ENCODE measurements around the gene ALDH1A2.

ALDH1A2 gene

DNA sequence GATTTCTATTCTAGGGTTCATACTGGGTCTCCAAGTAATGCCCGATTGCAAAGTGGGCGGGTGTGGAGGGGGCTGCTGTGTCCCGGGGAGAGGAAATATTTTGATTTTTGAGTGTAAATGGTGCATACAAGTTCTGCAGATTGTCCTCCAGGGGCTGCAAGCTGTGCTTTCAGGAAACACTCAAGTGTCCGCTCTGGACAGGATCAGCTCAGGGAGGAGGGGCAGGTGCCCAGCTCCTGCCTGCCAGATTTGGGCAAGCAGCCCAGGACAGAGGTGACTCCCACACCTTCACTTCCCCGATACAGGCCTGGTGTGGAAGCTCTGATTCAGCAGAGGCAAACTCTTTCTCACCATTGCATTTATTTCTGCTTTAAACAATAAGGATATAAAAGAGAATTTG lies 142.7 kb downstream of the ALDH1A2 start:
- Histone ChIP-seq H3K9me3 (ENCODE audit: control insufficient read depth, low read length) (no peaks in the 10 kb centered on the region), H3K9ac (ENCODE audit: low read length) (no peak overlapping the region), H3K4me1 (ENCODE audit: control insufficient read depth, insufficient read depth, low read length) (peaks cover 31% of the 10 kb centered on the region), H3K27me3 (ENCODE audit: control insufficient read depth, insufficient read depth, low read length) (no peaks in the 10 kb centered on the region), H3K4me3 (ENCODE audit: low read length) (no peak overlapping the region), H3K36me3 (ENCODE audit: control insufficient read depth, insufficient read depth, low read length) (no peaks in the 10 kb centered on the region)

DNA sequence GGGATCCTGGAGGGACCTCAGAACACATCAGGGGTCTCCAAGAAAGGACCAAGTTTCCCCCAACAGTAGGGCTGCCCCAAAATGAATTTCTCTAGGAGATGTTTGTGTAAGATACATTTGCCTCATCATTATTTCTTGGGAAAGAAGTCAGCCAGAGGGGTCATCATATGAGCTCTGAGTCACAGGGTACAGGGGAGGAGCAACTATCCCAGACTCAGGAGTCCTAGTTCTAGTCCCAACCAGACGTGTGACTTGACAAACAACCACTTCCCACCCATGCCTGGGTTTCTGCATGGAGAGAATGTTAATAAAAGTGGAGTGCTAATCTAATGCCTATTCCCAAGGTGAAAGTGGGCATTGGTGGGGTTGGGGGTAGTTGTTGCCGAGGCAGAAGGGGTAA lies 144.1 kb downstream of the ALDH1A2 start:
- H3K4me3 ChIP-seq (ENCODE audit: low read length), result no peak overlapping the region
- no peaks in the 10 kb centered on the region for H3K27me3 ChIP-seq (ENCODE audit: control insufficient read depth, insufficient read depth, low read length)
- H3K36me3 ChIP-seq (ENCODE audit: control insufficient read depth, insufficient read depth, low read length), result no peaks in the 10 kb centered on the region
- no peak overlapping the region for H3K9ac ChIP-seq (ENCODE audit: low read length)
- no peaks in the 10 kb centered on the region for H3K9me3 ChIP-seq (ENCODE audit: control insufficient read depth, low read length)
- H3K4me1 ChIP-seq (ENCODE audit: control insufficient read depth, insufficient read depth, low read length), result peaks cover 31% of the 10 kb centered on the region

DNA sequence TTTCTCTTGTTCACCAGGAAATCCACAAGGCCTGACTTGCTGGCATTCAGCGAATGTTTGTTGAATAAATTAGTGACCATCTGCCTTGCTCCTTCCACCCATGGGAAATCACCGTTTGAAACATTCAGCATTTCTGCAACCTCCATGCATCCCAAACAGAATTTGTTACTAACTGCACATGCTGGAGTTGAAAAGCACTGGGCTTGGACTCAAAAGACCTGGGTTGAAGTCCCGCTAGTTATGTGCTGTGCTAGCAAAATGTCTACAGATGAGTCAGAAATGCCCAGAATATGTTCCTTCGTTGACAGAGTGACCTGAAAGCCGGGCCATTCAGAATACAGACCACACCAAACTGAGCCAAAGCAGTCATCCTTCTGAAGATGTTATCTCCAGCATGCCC lies 144.6 kb downstream of the ALDH1A2 start:
- no peak overlapping the region for H3K4me3 ChIP-seq (ENCODE audit: low read length)
- no peak overlapping the region for H3K9ac ChIP-seq (ENCODE audit: low read length)
- H3K27me3 ChIP-seq (ENCODE audit: control insufficient read depth, insufficient read depth, low read length), result no peaks in the 10 kb centered on the region

DNA sequence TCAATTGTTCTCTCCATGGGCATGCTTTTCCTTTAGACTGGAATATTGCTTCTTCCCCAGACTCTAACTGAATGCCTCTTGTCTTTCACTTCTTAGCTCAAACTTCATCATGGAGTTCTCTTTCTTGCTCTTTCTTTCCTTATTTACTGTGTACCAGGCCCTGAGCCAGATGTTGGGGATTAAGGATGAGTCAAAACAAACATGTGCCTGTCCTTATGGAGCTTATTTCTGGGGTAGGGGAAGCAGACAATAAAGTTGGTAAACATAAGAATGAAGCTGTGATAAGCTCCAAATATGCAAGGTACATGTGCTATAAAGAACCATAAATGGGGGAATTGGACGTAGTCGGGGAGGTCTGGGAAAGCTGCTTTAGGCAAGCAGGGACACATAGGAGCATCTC lies 145.8 kb downstream of the ALDH1A2 start:
- no peak overlapping the region for H3K9ac ChIP-seq (ENCODE audit: low read length)
- no peaks in the 10 kb centered on the region for H3K36me3 ChIP-seq (ENCODE audit: control insufficient read depth, insufficient read depth, low read length)
- H3K9me3 ChIP-seq (ENCODE audit: control insufficient read depth, low read length), result no peaks in the 10 kb centered on the region
- H3K4me3 ChIP-seq (ENCODE audit: low read length), result no peak overlapping the region
- no peaks in the 10 kb centered on the region for H3K27me3 ChIP-seq (ENCODE audit: control insufficient read depth, insufficient read depth, low read length)
- peaks cover 31% of the 10 kb centered on the region for H3K4me1 ChIP-seq (ENCODE audit: control insufficient read depth, insufficient read depth, low read length)

More for the DNA sequence above, 144.6 kb downstream of the ALDH1A2 start:
- H3K4me1 ChIP-seq (ENCODE audit: control insufficient read depth, insufficient read depth, low read length), result peaks cover 31% of the 10 kb centered on the region
- H3K36me3 ChIP-seq (ENCODE audit: control insufficient read depth, insufficient read depth, low read length), result no peaks in the 10 kb centered on the region
- no peaks in the 10 kb centered on the region for H3K9me3 ChIP-seq (ENCODE audit: control insufficient read depth, low read length)

DNA sequence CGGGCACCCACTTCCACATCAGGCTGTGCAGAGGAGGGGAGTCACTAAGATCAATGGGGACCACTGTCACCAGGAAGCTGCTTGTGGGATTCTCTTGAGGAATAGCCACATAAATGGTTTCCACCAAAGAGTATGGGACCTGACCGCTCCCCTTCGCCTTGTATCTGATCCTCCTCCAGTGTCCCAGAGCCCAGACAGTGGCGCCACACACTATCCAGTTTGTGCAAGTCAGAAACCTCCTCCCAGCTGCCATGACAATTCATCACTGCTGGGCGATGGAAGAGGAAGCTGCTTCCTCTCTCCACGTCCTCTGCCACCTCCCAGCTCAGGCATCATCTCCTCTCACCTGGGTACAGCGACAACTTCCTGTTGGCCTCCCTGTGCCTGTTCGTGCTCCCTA lies 147.5 kb downstream of the ALDH1A2 start:
- Histone ChIP-seq H3K4me1 (ENCODE audit: control insufficient read depth, insufficient read depth, low read length) (peaks cover 23% of the 10 kb centered on the region), H3K27me3 (ENCODE audit: control insufficient read depth, insufficient read depth, low read length) (no peaks in the 10 kb centered on the region), H3K4me3 (ENCODE audit: low read length) (no peak overlapping the region), H3K9ac (ENCODE audit: low read length) (no peak overlapping the region), H3K36me3 (ENCODE audit: control insufficient read depth, insufficient read depth, low read length) (no peaks in the 10 kb centered on the region), H3K9me3 (ENCODE audit: control insufficient read depth, low read length) (no peaks in the 10 kb centered on the region)

DNA sequence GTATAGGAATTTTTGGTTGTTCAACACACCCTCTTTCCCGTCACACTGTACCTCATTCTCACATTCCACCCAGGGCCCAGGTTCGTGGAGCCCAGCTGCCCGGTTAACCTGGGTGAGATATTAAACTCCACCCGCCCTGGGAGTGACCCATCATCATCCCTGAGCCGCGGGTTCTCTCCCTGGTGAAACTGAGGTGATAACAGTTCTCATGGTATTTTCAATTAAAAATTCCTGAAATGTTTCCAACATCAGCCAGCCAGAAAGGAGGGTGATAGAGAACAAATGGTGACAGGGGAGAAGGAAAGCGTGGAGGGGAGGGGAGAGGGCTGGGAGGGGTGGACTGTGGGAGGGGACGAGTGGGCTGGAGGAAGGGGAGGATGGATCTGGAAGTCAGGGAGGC lies 148.8 kb downstream of the ALDH1A2 start:
- Histone ChIP-seq H3K9me3 (ENCODE audit: control insufficient read depth, low read length) (no peaks in the 10 kb centered on the region), H3K9ac (ENCODE audit: low read length) (no peak overlapping the region), H3K36me3 (ENCODE audit: control insufficient read depth, insufficient read depth, low read length) (no peaks in the 10 kb centered on the region), H3K27me3 (ENCODE audit: control insufficient read depth, insufficient read depth, low read length) (no peaks in the 10 kb centered on the region), H3K4me3 (ENCODE audit: low read length) (no peak overlapping the region), H3K4me1 (ENCODE audit: control insufficient read depth, insufficient read depth, low read length) (peaks cover 14% of the 10 kb centered on the region)

DNA sequence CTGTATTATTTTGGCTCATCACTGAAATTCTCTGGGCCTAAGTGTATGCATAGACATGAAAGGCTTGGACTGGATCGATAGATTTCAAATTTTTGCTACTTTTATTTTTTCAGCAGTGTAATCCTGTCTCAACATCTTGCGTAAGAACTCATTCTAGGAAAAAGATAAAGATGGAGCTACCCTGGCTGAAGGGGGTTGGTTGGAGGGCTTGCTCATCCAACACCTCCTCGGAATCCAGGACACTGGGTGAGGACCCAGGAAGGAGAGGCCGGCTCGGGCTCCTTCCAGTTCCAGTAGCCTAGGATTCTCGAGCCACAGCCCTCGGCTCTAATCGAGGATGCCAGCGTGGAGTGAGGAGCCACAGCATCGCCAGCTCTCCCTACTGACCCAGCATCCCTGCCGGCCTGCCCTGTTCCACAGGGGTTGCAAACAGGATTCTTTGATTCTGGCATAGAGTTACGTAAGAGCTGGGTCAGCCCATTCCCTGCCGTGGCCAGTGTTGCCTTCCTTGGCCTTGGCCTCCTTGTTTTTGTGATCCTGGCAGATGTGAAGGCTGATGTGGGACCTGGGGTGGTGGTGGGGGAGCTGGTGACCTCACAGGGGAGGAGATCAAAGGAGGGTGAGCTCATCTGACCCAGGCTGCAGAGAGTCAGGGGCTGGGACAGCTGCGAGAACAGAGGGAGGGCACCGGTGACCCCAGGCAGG lies 149.5 kb downstream of the ALDH1A2 start:
- H3K4me3 ChIP-seq (ENCODE audit: low read length), result no peak overlapping the region
- H3K9me3 ChIP-seq (ENCODE audit: control insufficient read depth, low read length), result no peaks in the 10 kb centered on the region
- H3K27me3 ChIP-seq (ENCODE audit: control insufficient read depth, insufficient read depth, low read length), result no peaks in the 10 kb centered on the region
- H3K36me3 ChIP-seq (ENCODE audit: control insufficient read depth, insufficient read depth, low read length), result no peaks in the 10 kb centered on the region
- no peak overlapping the region for H3K9ac ChIP-seq (ENCODE audit: low read length)
- peaks cover 9% of the 10 kb centered on the region for H3K4me1 ChIP-seq (ENCODE audit: control insufficient read depth, insufficient read depth, low read length)

DNA sequence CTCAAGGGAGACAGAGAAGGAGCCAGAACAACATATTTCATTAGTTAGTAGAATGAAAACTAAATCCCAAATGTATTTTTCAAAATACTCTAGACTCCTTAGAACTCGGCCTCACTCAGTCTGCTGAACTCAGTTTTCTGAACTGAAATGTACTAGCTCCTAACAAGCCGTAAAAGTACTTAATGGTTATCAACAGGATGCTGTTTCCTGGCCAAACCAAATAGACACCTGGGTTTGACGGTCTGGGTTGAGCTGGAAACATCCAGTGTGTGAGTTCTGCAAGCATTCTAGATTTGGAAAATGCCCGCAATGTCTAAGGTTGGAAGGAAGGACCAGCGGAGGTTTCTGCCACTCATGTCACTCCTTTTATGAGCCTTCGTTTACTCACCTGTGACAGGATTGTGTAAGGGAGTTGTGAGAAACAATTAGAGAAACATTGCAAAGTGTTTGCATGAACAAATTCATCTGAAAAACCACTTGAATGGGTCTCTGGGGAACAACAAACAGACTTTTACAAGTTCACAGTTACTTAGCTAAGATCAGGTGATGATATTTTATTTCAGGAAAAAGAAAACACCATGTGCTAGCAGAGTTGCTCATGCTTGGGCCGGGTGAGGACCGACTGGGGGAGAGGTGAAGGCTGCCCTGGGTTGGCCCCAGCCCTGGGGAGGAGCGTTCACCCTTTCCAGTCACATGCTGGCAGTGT lies 151.0 kb downstream of the ALDH1A2 start:
- no peaks in the 10 kb centered on the region for H3K9me3 ChIP-seq (ENCODE audit: control insufficient read depth, low read length)

DNA sequence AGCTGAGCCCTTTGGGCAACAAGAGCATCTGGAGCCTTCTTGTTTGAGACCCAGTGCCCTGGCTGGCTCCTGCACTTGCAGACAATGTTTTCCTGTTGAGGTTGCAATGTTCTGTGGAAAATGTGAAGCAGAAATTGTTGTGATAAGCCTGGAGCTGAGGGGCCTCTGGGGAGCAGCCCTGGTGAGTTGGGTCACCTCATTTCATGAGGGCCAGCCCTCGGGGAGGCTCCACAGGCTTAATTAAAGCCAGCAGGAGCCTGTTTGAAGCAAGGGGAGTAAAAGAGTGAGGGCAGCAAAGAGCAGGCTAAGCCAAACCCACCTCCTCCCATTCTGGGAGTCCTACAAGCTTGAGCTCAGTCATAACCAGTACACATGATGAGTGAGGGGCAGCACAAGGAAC lies 154.3 kb downstream of the ALDH1A2 start:
- Histone ChIP-seq H3K9ac (ENCODE audit: low read length) (no peak overlapping the region), H3K36me3 (ENCODE audit: control insufficient read depth, insufficient read depth, low read length) (no peaks in the 10 kb centered on the region), H3K27me3 (ENCODE audit: control insufficient read depth, insufficient read depth, low read length) (no peaks in the 10 kb centered on the region), H3K9me3 (ENCODE audit: control insufficient read depth, low read length) (no peaks in the 10 kb centered on the region), H3K4me1 (ENCODE audit: control insufficient read depth, insufficient read depth, low read length) (no peaks in the 10 kb centered on the region), H3K4me3 (ENCODE audit: low read length) (no peak overlapping the region)

More for the DNA sequence above, 151.0 kb downstream of the ALDH1A2 start:
- no peak overlapping the region for H3K4me3 ChIP-seq (ENCODE audit: low read length)
- no peaks in the 10 kb centered on the region for H3K4me1 ChIP-seq (ENCODE audit: control insufficient read depth, insufficient read depth, low read length)
- H3K36me3 ChIP-seq (ENCODE audit: control insufficient read depth, insufficient read depth, low read length), result no peaks in the 10 kb centered on the region
- H3K9ac ChIP-seq (ENCODE audit: low read length), result no peak overlapping the region
- H3K27me3 ChIP-seq (ENCODE audit: control insufficient read depth, insufficient read depth, low read length), result no peaks in the 10 kb centered on the region

DNA sequence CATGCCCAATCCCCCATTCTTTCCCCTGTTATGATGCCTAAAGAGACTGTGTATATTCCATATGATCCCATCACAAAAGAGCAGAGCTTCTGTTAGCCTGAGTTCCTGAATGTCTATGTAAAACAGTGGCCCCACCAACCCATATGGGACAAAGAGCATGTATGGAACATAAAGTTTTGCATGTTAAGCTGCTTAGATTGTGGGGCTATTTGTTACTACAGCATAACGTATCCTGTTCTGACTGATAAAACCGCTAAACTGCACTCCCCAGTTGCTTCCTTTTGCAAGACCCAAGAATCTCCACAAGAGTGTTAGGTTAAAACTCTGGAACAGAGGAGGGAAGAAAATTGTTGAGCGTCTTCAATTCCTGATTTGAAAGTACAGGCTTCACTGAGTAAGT lies 154.8 kb downstream of the ALDH1A2 start:
- Histone ChIP-seq H3K4me1 (ENCODE audit: control insufficient read depth, insufficient read depth, low read length) (no peaks in the 10 kb centered on the region), H3K4me3 (ENCODE audit: low read length) (no peak overlapping the region), H3K9me3 (ENCODE audit: control insufficient read depth, low read length) (no peaks in the 10 kb centered on the region), H3K9ac (ENCODE audit: low read length) (no peak overlapping the region), H3K27me3 (ENCODE audit: control insufficient read depth, insufficient read depth, low read length) (no peaks in the 10 kb centered on the region), H3K36me3 (ENCODE audit: control insufficient read depth, insufficient read depth, low read length) (no peaks in the 10 kb centered on the region)

DNA sequence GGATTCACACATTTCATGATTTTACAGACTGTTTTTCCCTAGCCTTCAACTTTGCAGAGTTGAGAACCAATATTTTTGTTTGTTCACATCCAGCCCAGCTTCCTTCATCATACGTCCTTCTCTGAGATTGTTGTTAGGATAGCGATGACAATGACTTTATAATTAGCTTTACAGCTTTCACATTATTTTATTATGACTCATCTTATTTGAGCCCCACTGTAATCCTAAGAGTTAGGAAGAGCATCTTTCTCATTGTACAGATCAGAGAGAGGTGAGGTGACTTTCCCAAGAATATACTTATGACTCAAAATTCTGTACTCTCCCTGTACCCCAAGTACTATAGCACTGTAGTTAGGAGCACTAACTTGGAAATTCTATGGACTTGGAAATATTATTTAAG lies 156.1 kb downstream of the ALDH1A2 start:
- Histone ChIP-seq H3K36me3 (ENCODE audit: control insufficient read depth, insufficient read depth, low read length) (no peaks in the 10 kb centered on the region), H3K4me3 (ENCODE audit: low read length) (no peak overlapping the region), H3K27me3 (ENCODE audit: control insufficient read depth, insufficient read depth, low read length) (no peaks in the 10 kb centered on the region), H3K4me1 (ENCODE audit: control insufficient read depth, insufficient read depth, low read length) (no peaks in the 10 kb centered on the region), H3K9ac (ENCODE audit: low read length) (no peak overlapping the region), H3K9me3 (ENCODE audit: control insufficient read depth, low read length) (no peaks in the 10 kb centered on the region)

DNA sequence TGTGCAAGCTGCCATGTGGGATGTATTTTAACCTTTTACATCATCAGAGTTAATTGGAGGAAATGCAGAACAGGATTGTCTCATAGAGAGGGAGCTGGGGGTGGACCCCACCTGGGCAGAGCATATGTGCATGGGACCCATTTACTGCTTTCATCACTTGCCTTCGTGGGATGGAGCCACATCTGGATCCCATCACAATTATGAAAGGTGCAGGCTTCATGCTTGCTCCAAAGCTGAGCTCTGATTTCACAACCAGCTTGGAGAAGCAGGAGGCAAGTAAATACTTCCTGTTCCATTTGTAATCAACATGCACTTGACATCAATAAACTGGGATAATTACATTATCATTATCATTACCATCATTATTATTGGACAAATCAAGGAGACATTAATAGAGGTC lies 161.9 kb downstream of the ALDH1A2 start:
- H3K36me3 ChIP-seq (ENCODE audit: control insufficient read depth, insufficient read depth, low read length), result no peaks in the 10 kb centered on the region
- H3K9ac ChIP-seq (ENCODE audit: low read length), result no peak overlapping the region
- no peak overlapping the region for H3K4me3 ChIP-seq (ENCODE audit: low read length)
- H3K27me3 ChIP-seq (ENCODE audit: control insufficient read depth, insufficient read depth, low read length), result no peaks in the 10 kb centered on the region
- H3K9me3 ChIP-seq (ENCODE audit: control insufficient read depth, low read length), result no peaks in the 10 kb centered on the region
- no peaks in the 10 kb centered on the region for H3K4me1 ChIP-seq (ENCODE audit: control insufficient read depth, insufficient read depth, low read length)

Measured in mucosa of stomach (tissue), 1 donor.